Left ventricle myocardium inferior (tissue), 1 donor: ENCODE data around the gene TFAP2B. TPM values are rescaled to one million over a fixed set of nuclear protein-coding genes. Genes with fewer than 3 reads are reported as not detected.
A peak's percentile ranks its signal among the peaks of the same experiment; 100 is the strongest.

Experiments used
- DNase-seq: peaks from one replicate; pipeline ENCODE4 v3.0.0-alpha.2; 2020
- H3K27ac ChIP-seq: fragments of 200-600 bp; replicated peaks from 2 replicates; pipeline ENCODE4 v1.8.0; 2021
- H3K27me3 ChIP-seq: fragments of 200-600 bp; 2 replicates; pipeline ENCODE4 v1.8.0; 2021; ENCODE audit warnings: low read depth
- H3K36me3 ChIP-seq: fragments of 200-600 bp; 2 replicates; pipeline ENCODE4 v1.8.0; 2021
- H3K4me1 ChIP-seq: fragments of 200-600 bp; 2 replicates; pipeline ENCODE4 v1.8.0; 2021
- H3K4me3 ChIP-seq: fragments of 200-600 bp; 2 replicates; pipeline ENCODE4 v1.8.0; 2021; ENCODE audit warnings: mild to moderate bottlenecking, moderate library complexity
- H3K9me3 ChIP-seq: fragments of 200-600 bp; replicated peaks from 2 replicates; pipeline ENCODE4 v1.8.0; 2021
- intact Hi-C: fragments of 100-400 bp; cut with micrococcal nuclease; formaldehyde crosslinking; loops from one replicate; pipeline ENCODE4 v1.11.0; 2022
- total RNA-seq: library from RNA; stranded (reverse); fragmentation: NEBNext Ultra II Directional; extraction: Animal tissue kit (Norgen Biotek cat#: 25700); gene quantifications from one replicate; pipeline ENCODE4 v1.2.1, GENCODE V29; 2021
- TF ChIP-seq, protein P1 (sequence below): fragments of 200-600 bp; IDR thresholded peaks from 2 replicates; pipeline ENCODE4 v1.8.0; 2021; ENCODE audit warnings: antibody characterized with exemption, mild to moderate bottlenecking, borderline replicate concordance
- donor health status: DM: no; HTN: yes; CAD: no; lungs with severe emphysema.

Gene TFAP2B
- total RNA-seq, 1 donor from 2014 or later: not detected

DNA sequence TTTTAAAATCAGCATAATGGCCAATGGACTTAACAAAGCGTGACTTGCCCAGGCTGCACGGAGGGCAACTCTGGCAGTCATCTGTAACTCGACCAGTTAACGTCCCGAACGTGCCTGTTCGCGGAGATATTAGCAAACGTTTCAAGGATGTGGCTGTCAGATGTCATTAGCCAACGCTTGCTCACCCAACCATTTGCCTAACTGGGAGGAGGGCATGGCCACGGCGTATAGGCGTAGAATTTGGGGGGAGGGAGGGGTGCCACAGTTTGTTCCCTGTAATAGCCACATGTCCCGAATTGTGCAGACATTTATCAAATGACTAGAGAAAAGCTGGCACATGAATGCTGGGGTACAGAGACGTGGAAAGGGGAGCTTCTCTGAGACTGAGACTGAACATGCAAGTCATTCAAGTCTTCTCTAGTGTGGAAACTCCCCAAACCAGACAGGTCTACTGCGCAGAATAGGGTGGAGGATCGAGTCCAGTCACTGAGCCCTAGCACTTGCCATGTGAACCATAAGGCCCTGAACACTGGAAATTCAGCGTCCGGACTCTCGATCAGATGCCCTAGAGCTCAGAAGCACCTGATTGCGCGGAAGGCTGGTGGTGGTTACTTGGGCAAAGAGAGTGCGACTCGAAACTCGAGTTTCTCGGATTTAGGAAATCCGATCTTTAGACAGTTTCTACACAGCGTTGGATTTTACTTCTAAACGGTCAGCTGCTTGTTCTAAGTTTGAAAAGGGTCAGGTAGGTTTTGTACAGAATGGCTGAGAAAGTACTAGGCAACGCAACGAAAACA is 32.6 kb downstream of the TFAP2B start:
- H3K9me3 ChIP-seq: no peaks in the 10 kb centered on the region
- peak overlapping the region; percentile 37 for H3K4me3 ChIP-seq
- H3K27ac ChIP-seq: no peak overlapping the region
- peaks cover 12% of the 10 kb centered on the region for H3K4me1 ChIP-seq
- H3K27me3 ChIP-seq: peaks cover 95% of the 10 kb centered on the region
- DNase-seq: no peak
- TF ChIP-seq, protein P1, sequence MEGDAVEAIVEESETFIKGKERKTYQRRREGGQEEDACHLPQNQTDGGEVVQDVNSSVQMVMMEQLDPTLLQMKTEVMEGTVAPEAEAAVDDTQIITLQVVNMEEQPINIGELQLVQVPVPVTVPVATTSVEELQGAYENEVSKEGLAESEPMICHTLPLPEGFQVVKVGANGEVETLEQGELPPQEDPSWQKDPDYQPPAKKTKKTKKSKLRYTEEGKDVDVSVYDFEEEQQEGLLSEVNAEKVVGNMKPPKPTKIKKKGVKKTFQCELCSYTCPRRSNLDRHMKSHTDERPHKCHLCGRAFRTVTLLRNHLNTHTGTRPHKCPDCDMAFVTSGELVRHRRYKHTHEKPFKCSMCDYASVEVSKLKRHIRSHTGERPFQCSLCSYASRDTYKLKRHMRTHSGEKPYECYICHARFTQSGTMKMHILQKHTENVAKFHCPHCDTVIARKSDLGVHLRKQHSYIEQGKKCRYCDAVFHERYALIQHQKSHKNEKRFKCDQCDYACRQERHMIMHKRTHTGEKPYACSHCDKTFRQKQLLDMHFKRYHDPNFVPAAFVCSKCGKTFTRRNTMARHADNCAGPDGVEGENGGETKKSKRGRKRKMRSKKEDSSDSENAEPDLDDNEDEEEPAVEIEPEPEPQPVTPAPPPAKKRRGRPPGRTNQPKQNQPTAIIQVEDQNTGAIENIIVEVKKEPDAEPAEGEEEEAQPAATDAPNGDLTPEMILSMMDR: no peak
- H3K36me3 ChIP-seq: no peaks in the 10 kb centered on the region
- intact Hi-C loops: no loop called here

DNA sequence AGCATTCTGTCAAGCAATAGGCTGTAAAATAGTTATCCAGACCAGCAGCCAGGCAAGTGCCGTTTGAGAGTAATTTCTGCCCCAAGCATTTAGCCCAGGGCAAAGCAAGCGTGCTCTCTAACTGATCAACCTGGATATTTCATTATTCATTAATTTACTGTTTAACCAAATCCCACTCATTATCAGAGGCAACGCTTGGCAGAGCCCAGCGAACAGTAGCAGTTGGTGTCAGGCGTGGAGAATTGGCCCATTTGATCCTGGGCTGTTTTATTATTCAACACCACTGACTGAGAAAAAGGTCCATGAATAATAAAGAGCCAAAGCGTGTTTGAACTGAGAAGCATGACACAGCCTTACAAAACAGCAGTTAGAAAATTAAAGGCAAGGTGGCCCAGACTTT is 35.3 kb downstream of the TFAP2B start:
- TF ChIP-seq, protein P1: no peak
- H3K4me3 ChIP-seq: no peak overlapping the region
- H3K36me3 ChIP-seq: no peaks in the 10 kb centered on the region
- H3K27ac ChIP-seq: no peak overlapping the region
- DNase-seq: no peak
- H3K4me1 ChIP-seq: peaks cover 12% of the 10 kb centered on the region
- peaks cover 68% of the 10 kb centered on the region for H3K27me3 ChIP-seq
- peaks cover 8% of the 10 kb centered on the region for H3K9me3 ChIP-seq
- intact Hi-C loops: no loop called here

DNA sequence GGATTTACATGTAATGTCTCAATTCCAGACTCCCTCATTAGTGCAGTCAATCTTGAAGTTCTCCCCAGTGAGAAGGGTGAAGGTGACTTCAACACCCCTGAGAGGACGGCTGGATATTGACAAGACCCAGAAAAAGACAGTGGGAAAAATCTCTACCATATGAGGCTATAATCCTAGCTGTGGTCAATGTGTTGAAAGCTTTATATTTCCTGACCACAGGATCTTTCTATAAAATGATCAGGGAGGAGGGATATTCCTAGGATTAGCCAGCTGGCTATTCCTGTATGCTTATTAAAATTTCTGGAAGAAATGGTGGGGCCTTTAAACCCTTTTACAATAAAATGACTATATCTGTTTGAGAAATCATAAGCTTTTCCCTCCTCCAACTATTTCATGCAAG is 43.0 kb downstream of the TFAP2B start:
- Histone ChIP-seq H3K27ac (no peak overlapping the region), H3K4me3 (no peak overlapping the region), H3K36me3 (no peaks in the 10 kb centered on the region), H3K27me3 (peaks cover 11% of the 10 kb centered on the region), H3K4me1 (no peaks in the 10 kb centered on the region), H3K9me3 (peaks cover 8% of the 10 kb centered on the region)
- intact Hi-C loops: no loop called here
- DNase-seq: no peak
- TF ChIP-seq, protein P1: no peak

DNA sequence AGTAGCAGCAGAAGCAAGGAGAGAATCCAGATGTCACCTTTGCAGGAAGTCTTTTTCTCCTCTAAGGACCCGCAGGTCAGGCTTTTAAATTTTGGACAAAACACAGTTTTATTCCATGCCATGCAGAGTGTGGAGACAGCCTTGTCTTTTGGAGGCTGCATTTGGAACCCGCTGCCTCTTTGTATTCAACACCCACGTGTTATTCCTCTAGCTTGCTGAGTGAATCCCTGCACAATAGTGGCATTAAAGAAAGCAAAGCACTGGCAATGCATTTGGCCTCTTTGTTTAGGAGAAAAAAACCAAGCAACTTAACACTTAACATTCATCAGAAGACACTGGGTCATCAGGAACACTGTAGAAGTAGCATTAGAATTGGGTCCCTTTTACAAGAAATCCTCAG is 43.5 kb downstream of the TFAP2B start:
- H3K4me1 ChIP-seq: no peaks in the 10 kb centered on the region
- intact Hi-C loops: no loop called here
- TF ChIP-seq, protein P1: no peak
- peaks cover 8% of the 10 kb centered on the region for H3K9me3 ChIP-seq
- H3K36me3 ChIP-seq: no peaks in the 10 kb centered on the region
- no peak overlapping the region for H3K4me3 ChIP-seq
- no peak overlapping the region for H3K27ac ChIP-seq
- no peak for DNase-seq
- H3K27me3 ChIP-seq: peaks cover 11% of the 10 kb centered on the region

DNA sequence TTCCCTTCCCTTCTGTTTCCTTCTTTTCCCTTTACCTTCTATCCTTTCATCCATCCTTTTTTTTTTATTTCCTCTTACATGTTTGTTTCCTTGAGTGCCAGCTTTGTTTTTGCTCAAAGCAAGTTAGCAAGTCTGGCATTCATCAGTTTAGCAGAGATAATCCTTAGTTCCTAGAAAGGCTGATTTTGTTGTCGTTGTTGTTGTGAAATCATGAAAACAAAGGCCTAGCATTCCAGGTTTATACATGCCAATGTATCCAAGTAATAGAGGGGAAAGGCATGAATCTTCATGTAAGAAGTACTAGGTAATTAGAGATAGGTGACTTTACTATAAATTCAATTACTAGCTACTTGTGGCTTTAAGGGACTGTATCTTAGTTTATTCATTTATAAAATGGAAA is 45.9 kb downstream of the TFAP2B start:
- no peaks in the 10 kb centered on the region for H3K9me3 ChIP-seq
- TF ChIP-seq, protein P1: no peak
- intact Hi-C loops: no loop called here

More for the DNA sequence above, 45.9 kb downstream of the TFAP2B start:
- no peak overlapping the region for H3K4me3 ChIP-seq
- no peaks in the 10 kb centered on the region for H3K36me3 ChIP-seq
- no peaks in the 10 kb centered on the region for H3K4me1 ChIP-seq
- peaks cover 11% of the 10 kb centered on the region for H3K27me3 ChIP-seq
- DNase-seq: no peak
- H3K27ac ChIP-seq: no peak overlapping the region
